Renal cortex interstitium (tissue), 11 donors: Measurements from ENCODE around the gene CHD2. TPM values are rescaled to one million over a fixed set of nuclear protein-coding genes. Genes with fewer than 3 reads are reported as not detected.
"Not testable (repeated sequence)": the region's sequence is repeated elsewhere in the genome, so short reads cannot be mapped to it uniquely, and the experiment has no call there.

ENCODE experiments used
- DNase-seq, 11 donors: peaks; one replicate each; pipeline ENCODE4 v3.0.0-alpha.2; 2013; ENCODE audit warnings: low read depth in 9 of 11, low spot score in 4 of 11; ENCODE audit errors: extremely low read depth in 1 of 11
- polyA plus RNA-seq, 3 donors: library from polyadenylated mRNA; unstranded; fragments of 120-200 nt; gene quantifications; one replicate each; pipeline ENCODE4 v1.2.1, GENCODE V29; 2013; ENCODE audit not compliant: insufficient read length in 3 of 3

Gene CHD2
- polyA plus RNA-seq, 3 donors: 112 to 146 (median 122) TPM

DNA sequence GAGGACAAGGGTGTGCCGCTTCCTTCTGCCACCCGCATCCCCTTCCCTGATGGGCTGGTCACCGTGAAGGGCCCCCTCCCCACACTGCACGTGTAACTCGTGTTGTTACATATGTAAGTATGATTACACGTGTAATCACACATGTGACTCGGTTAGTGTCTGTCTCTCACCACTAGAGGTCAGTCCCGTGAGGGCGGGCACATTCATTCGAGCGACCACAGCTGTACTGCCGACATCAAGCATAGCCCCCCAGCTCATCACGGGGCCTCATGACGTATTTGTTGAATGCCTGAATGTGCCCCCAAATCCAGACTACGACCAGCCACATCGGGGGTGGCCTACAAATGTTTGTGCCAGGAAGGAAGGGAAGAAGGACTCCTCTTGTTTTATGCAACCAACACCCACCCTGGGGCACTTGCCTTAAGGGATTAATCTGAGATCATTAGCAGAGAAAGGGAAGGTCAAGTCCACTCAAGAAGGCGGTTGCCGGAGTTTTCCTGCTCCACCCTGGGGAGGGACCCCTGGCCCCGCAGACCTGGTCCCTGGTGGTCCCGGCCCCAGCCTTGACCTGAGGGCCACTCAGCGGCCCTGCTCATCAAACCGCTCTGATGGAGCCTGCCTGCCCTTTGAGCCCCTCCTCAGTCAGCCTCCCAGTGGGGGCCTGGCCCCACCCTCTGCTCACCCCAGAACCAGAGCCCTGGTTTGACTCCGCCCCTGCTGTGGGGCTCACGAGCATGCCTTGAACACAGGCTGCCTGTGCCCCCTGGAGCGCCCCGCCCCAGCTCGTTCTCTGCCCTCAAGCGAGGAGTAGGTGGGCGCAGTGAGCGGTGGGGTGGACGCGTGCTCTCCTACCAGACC lies 136.1 kb downstream of the CHD2 start:
- peak in 7 of 11 donors; percentile 27 to 55 (median 37) for DNase-seq

DNA sequence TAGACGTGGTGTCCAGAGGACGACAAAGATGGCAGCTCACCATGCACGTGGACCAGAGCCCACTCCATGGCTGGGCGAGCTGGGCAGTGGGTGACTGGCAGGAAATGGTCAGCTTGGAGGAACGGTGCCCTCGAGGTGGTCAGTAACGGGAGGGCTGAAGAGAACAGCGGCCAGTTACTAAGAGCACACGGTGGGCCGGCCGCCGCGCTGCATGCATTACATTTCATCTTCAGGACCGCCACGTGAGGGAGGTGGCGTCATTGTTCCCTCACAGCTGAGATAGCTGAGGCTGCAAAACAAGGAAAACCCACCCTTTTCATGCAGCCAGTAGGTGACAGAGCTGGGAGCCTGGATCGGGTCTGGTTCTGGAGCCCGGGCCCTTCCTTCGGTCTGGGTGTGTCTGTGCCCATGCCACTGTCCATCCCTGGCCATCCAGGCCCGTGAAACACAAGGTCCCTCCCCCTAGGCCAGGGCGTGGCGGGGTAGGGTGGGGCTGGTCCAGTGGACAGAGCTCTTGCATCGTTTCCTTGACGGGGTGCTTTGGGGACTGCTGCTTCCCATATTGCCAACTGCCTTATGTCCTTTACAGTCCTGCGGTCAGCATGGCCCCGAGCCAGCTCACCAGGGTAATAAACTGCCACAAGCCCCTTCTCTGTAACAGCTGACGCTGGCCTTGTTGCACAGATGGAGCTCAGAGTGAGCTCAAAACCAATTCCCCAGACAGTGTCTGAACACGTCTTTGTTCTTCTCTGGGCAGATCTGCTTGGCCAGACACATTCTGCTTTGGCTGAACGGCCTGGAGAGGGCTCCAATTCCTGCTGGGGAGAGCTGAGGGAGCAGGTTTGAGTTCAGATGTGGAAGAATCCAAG lies 137.1 kb downstream of the CHD2 start:
- DNase-seq: no peak

DNA sequence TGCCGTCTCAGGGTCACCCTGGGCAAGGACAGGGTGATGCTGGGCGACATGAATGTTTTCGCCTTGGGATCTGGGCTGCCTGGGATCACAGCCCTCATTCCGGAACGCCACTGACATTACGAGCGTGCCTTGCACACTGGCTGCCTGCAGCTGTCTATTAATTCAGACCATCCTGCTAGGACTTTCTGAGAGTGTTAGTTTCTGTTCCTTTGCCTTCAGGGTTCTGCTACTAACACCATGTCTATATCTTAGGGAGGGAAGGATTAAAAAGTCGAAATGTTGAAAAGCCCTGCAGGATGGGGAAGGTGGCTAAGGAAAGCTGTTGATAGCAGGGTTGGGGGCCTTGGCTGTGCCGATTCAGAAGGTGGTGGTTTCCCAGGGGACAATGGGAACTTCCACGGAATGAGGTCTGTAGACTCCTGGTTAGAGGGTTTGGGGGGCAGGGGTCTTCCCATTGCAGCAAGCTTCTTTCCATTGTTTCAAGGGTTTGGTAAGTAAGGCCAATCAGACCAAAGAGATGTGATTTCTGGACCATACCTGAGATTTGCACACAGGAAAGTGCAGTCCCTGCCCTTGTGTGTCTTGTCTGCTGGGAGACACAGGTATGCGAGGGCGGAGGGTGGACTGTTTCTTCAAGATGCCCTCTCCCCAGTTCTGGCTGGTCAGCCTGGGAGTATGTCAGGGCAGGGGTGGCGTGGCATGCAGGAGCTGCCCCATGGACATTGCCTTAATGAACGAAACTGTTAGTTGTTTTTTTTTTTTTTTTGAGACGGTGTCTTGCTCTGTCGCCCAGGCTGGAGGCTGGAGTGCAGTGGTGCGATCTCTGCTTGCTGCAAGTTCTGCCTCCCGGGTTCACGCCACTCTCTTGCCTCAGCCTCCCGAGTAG lies 137.9 kb downstream of the CHD2 start:
- no peak for DNase-seq

DNA sequence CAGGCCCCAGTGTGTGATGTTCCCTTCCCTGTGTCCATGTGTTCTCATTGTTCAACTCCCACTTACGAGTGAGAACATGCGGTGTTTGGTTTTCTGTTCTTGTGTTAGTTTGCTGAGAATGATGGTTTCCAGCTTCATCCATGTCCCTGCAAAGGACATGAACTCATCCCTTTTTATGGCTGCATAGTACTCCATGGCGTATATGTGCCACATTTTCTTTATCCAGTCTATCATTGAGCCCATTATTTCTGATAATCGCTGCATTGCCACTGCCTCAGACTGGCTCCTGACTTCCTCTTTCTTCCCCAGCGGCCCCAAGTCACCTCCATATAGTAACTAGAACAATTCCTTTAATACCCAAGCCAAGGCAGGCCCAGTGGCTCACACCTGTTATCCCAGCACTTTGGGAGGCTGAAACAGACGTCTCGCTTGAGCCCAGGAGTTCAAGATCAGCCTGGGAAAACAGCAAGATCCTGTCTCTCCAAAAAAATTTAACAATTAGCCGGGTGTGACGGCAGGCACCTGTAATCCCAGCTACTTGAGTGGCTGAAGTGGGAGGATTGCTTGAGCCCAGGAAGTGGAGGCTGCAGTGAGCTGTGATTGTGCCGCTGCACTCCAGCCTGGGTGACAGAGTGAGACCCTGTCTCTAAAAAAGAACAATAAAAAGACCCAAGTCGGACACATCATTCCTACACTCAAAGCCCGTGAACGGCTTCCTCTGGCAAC lies 139.6 kb downstream of the CHD2 start:
- not testable (repeated sequence) for DNase-seq

DNA sequence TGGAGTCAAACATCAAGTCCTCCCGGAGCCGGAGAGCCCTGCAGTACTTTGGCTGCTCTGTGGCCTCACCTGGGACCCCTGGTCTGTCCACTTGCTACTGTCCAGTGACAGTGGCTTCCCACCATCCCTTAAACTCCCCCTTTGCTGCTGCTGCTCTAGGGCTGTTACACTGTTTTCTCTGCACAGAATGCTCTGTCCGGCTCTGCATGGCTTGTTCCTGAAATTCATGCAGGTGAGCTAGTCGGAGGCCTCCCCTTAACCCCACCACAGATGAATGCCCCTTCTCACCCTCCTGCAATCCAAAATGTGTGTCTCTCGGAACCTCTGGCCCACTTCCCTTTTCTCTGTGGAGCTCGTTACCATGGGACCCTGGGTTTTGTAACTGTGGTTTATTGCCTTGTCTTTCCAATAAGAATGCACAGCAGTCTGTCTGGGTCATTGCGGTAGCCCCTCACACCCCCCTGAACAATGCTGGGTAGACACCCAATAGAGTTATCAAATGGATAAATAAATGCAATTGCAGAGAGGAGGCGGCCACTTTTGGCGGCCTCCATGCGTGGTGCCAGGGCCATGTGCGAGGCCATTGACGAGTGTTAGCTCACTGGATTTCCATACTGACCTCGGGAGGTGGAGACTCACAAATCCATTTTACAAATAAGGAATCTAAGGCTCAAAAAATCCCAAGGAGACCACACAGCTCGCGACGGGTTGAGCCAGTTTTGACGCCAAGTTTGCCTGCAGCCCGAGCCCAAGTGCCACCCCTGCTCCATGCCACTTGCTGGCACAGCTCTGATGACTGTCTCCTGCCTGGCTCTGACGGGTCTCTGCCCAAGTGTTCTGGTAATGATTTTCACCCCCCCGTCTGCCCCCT lies 140.4 kb downstream of the CHD2 start:
- no peak for DNase-seq

DNA sequence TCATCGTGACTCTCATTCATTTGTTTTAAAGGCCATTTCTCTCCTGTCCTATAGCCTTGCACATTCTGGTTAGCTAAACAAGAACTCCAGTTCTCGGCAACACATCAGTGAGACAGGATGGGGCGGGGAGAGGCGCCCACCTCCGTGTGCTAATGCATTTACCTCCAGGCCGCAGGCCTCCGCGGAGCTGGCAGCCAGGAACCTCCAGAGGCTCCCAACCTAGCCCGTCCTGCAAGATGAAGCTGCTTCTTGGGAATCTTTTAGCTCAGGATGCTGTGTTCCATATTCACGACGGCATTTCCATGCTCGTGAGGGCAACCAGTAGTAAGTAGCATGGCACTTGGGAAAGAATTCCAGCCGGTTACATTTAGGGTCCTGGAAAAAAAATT lies 141.0 kb downstream of the CHD2 start:
- DNase-seq: no peak

DNA sequence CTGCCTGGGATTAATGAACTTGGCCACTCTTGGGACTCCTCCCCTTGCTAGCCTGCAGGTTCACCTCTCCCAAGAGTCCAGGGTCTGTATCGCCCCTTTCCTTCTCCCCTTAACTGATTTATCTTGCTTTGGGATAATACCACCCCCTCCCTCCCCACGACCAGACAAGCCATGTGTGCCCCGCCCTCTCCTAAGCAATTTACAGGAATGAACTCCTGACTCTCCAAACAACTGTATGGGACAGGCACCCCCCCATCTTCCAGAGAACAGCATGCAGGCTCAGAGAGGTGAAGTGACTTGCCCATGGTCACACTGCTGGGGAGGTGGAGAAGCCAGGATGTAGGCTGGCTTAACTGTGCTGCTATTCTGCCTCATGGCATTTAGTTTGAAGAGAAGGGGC lies 142.1 kb downstream of the CHD2 start:
- DNase-seq: no peak

DNA sequence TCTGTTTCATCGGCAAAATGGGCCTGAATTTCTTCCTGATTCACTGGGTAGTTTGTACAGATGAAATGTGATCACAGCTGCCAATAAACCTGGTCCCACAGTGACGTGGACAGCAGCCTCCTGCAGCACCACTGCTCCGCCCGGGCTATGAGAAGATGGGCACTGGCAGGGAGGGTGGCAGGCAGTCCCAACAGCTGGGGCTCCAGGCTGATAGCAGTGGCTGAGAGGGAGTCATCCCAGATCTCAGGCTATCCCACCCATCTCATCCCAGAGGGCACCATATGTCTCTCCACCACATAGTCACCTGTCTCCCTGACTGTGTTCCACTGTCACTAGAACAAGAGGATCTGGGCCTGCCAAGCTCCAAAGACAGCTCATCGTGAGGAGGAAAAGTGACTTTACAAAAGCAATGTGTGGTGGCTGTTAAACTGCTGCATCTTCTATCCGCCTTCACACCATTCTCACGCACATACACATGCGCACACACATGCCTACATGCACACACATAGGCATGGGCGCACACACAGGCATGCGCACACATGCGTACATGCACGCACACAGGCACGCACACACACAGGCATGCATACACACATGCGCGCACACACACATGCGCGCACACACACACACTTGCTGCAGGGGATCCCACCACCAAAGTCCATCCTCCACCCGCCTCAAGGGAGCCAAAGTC lies 142.7 kb downstream of the CHD2 start:
- no peak for DNase-seq

DNA sequence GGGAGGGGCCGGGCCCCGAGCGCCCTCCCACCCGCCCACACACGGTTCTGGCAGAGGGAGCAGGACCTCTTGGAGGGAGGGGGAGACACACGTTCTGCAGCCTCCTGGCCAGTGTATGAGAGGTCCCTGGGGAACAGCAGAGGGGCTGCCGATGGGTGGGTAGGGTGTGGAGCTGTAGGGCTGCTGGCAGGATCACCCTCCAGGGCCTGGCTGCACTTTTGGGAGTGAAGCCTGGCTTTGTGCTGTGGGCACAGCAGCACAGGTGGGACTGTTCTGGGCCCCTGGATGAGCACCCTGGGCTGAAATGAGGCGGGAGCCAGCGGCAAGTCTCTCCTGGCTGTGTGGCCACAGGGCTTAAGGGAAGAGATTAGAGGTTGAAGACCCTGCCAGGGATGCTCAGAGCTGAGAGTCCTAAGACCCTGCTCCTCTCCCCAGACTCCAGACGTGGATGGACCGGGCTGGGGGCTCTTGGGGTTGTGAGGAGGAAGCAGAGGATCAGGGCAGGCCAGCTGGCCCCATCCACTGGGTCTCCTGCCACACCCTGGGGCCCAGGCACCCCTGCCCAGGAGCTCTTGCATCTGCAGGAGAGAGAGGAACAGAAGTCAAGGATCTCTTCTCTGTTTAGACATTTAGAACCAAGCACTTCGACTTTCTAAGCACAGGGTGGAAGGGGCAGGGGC lies 143.6 kb downstream of the CHD2 start:
- no peak for DNase-seq

DNA sequence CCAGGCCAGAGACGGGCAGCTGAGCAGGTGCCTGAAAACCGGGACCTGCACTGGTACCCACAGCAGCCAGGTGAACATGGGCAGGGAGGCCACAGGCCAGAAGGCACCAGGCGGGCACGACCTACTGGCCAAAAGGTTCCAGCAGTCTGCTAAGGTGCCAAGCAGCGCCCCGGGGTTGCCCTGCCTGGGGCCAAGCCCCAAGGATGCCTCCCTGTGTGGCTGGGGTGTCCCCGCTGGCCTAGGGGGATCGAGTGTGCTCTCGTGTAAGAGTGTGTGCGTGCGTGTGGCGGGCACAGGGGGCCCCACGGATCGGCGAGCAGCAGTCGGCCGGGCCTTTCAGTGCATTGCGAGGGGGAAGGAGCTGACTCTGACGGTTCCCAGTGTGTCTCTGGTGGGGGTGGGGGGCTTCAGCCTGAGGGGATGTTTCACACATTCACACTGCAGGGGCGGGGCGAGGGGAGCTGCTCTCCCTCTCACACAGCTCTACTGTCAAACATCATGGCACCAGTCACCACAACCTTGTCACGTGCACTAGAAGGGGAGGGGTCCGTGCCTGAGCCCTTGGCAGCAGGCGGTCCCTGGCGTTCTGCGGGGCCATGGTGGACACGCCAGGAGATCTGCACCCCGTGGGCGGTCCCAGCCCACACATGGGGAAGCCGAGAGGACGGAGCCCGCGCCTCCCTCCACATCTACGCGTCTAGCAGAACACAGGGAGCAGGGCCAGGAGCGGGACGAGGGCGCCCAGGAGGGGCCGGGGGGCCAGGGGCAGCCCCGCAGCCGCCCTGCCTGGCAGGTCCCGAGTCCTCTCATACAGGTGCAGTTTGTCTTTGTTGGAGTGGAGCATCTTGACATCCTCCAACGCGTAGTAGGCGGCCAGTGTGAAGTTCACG lies 144.4 kb downstream of the CHD2 start:
- no peak for DNase-seq

DNA sequence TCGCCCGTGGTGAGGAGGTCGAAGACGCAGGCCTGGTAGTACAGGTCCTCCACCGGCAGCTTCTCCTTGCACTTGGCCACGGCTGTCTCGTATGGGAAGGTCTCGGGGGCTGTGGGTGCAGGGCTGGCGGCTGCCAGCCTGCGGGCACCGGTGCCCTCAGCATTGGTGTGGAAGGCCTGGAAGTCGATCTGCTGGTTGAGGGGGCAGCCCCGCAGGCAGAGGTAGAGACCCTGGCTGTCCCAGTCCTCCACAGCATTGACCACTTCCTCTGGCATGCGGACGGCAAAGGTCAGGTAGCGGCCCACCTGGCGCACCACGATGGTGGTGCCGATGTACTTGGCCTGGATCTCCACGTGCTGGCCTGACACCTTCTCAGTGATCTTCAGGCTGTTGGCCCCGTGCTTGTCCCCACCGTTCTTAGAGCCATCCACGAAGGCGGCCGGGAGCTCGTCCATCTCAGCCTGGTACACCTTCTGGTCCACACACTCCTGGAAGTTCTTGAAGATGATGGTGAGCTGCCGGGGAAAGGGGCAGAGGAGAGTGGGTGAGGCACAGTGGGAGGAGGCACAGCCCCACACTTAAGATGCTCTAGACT lies 145.2 kb downstream of the CHD2 start:
- DNase-seq: no peak

DNA sequence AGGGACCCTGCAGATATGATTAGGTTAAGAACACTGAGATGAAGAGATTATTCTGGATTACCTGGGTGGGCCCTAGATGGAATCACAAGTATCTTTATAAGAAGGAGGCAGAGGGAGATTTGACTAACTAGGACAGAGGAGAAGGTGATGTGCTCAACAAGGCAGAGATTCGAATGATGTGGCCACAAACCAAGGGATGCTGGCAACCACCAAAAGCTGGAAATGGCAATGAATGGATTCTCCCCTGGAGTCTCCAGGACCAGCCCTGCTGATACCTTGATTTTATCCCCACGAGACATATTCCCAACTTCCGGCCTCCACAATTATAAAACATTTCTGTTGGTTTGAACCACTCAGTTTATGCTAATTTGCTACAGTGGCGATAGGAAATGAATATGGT lies 146.0 kb downstream of the CHD2 start:
- DNase-seq: no peak

DNA sequence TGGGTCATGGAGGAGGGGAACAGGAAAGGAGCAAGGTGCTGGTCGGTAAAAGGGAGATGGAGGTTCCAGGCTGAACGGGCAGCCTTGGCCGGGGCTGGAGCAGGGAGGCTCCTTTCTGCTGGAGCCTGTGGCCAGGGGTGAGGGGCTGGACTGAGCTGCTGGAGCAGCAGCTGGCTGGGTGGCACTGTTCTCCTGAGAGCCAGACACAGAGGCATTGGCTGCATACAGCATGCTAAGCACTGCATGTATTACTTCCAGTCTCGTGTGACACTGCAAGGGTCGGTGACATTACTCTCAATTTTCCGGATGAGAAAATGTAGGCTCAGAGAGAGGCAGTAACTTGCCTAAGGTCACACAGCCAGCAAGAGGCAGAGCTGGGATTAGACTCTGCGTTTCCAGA lies 146.6 kb downstream of the CHD2 start:
- DNase-seq: no peak

DNA sequence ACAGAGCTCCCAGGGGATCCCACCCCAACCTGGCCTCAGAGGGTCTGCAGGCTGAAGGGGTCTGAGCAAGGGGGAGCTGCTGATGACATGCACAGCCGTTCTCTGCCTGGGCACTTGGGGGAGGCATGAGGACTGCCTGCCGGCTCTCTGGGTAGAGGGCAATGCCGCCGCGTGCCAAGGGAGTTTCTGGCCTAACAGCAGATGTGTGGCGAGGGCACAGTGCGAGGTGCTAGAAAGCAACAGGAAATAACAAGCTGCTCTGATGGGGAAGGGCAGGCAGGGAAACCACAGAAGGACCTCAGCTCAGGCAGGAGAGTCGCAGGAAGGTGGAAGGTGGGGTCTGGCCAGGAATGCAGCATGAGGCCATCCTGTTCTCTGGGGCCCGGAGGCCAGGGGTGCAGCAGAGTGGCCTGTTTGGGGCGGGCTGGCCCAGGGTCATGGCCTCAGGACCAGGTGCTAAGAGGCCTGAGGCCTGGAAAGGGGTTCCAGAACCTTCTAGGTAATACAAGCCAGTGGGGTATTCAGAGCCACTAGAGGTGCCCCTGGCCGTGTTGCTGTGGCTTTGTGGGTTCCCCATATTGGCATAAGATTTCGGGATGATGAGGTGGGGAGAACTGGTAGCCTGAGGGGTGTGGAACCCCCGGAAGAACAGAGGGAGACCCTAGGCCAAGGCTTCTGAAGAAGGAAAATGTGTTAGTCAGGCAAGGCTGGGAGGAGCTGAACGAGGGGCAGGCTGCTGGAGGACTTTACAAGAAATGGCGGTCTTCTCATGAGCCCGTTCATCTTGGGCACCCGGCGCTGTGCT lies 147.7 kb downstream of the CHD2 start:
- DNase-seq: no peak

DNA sequence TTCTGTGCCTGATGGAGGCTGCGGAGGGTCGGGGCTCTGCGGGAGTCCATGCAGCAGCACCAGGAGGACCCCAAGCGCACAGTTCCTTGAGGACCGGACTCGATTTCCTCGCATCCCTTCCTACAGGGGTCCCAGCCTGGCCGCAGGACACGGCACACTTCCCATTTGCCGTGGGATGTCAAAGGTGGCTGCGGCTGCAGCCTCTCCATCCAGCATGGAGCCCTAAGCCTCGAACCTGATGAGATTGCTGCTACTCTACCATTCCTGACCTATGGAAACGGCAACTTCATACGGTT lies 148.2 kb downstream of the CHD2 start:
- no peak for DNase-seq
